T-helper 2 cell treated with Interferon-gamma antibody and Interleukin-4, amounts not matched to agents 100 ng/mL and 5 ng/mL, for 36 hours (primary cell): ENCODE results near the gene NKX2-3. TPM values are rescaled to one million over a fixed set of nuclear protein-coding genes. Genes with fewer than 3 reads are reported as not detected.

Source experiments
- intact Hi-C: fragments of 100-400 bp; cut with micrococcal nuclease; formaldehyde crosslinking; loops from one replicate; pipeline ENCODE4 v1.15.1; 2023
- total RNA-seq: library from RNA; stranded (reverse); gene quantifications from 2 replicates; pipeline ENCODE4 v1.2.3, GENCODE V29; 2022

NKX2-3 gene
- total RNA-seq, 1 donor from 2014 or later, result not detected

DNA sequence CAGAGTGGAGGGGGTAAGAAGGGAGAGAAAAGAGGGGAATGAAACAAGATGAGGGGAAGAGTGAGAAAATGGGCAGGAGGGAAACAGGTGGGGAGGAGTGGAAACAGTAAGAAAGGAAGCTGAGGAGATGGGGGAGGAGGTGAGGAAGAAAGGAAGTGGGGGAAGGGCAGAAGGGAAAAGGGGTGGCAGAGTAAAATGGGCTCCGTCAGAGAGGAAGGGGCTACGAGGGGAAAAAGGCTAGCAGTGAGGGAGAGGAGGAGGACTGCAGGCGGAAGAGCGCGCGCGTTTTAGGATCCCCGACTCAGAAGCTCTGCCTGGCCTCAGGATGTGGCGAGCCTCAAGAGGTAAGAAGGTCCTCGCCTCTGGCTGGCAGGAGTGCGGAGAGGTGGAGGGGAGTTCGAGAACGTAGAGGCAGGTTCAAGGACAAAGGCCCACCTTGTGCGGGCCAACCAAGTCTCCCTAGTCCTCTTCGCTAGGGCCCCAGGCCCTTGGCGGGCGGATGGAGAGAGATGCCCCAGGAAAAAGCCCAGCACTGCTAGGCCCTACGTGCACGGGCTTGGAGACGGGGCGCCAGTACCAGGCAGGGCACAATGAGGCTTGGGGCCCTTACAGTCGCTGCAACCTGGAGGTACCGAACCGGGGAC lies 5.8 kb upstream of the NKX2-3 start:
- intact Hi-C loops, result no loop called here

DNA sequence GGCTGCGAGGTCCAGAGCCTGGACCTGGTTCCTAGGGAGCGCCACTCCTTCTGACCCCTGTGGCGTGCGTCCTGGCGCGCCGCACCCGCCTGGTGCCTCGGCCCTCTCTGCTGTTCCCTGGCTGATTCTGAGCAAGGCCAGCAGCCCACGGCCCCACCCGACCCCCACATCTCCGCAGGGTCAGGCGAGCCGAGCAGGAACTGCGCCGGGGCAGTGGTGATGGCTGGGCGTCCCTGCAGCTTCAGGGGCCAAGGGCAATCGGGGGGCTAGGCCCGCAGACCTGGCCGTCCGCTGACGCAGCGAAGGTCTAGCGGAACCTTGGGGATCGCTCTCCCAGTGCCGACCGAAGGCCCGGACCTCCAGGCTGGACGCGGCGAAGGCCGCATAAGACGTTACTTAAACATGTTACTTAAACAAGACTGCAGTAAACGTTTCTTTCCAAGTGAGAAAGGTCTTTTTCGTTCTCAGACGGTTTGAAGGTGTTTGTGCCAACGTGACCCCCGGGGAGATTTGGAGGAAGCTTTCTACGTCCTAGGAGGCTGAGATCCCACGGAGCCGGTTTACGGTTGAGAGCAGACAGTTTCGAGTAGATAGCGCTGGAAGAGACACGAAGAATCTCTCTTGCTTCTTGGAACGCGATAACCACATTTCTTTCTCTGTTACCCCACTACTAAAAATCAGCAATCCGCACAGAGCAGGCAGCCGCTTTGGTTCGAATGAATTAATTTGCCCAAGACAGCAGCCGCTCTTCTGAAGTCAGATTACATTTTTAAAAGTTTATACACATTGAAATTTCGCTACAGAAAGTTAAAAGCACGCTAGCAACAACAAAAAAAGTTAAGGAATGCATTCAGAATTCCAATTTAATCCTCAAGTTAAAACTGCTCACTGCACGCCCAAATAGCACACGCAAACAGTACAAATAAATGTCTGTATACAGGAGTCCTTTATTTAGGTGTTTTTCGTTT lies 4.9 kb upstream of the NKX2-3 start:
- intact Hi-C loops, result no loop called here

DNA sequence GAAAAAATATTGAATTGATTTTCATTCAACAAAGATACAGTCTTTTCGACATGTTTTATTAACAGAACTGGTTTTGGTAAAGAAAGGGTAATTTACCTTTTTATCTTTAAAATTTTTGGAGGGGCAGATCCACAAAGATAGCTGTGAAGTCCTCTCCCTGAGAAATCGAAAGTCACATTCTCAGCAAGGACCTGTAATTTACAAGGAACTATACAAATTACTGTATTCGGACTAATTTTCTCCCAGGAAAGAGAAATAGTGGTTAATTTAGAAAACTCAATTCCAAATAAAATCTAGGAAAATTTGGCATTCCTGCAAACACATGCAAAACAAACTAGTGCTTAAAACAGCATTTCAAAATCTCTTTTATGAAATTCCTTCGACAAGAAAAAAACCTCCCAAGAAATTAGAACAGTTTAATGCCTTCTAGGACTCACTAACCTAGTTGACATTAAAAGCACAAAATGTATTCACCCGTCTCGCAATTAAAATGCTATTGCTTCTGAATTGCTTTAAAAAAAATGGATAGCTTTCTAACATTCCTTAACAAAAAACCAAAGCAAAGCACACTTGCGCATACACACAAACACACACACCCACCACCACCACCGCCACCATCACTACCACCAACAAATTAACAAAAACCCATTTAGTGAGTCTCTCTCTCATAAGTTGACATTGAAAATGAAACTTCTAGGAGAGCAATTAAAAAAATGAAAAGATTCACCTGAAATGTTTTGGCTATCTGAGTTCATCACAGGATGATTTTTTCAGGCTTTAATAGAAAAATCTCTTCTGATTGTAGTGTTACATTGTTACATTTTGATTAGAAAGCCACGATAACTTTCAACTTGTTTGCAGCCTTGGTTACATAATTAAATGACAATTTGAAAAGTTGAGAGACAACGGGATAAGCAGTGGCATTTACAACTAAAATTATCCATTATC lies 4.0 kb upstream of the NKX2-3 start:
- intact Hi-C loops, result no loop called here

DNA sequence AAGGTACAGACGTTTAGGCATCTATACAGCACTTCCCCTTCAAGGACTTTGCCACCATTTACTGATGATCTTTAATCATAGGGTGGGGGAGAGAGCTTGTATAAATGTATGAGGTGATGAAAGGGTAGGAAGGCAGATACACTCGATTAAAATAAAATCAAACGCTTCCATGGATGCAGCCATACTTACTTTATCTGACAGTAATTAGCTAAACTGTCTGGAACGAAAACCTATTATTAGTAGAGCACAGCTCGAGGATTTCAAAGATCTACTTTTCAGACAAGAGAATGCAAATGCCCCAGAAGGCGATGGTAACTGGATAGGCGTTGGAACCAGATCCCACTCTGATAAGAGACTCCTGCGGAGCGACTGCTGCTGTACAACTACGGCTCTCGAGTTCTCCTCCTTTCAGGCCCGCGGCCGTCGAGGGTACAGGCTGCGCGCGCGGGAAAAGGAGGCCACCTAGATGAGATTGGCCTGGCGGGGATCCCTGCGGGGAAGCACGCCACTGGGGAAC lies 3.1 kb upstream of the NKX2-3 start:
- intact Hi-C loops, result loop anchor here (10.0 kb wide), 2 partner anchors 1215 to 1695 kb away; partner anchors contain the start of genes LBX1 and PAX2

DNA sequence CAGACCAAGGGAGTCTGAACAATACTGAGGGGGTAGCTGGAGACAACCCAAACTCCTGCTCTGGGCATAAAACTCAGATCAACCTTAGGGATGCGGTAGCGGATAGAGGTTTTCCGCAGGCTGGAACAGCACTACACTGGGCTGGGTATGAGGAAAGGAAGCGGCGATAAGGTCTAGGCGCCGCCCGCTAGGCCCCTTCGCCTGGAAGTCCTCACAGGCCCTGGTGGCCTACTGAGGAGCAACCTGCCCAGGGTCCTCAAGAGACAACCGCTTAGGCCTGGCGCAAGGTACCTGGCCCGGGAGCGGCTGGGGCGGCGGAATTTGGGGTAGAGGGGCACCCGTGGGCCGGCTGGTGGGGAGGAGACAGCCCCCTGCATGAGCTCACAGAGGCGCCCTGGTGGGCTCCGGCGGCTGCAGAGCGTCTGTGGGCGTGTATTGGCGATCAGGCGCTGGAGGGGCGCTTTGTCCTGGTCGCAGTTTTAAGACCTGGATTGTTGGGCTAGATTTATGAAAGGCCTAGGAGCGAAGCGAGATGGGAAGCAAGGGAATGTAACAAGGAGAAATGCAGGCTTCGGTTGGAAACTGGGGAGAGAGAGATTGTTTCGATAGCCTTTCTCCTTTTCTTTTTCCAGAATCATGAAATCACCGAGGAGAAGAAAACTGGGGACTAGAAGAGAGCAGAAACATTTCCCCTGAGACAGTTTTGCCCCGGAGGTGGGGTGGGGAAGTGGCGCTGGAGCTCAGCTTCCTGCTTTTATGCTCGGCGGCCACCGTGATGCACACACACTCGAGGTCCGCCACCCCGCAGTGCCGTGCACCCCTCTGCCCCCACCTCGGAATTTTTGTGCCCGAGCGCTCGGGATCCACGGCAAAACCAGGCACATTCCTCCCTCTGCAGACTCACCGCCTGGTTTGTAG lies 2.4 kb upstream of the NKX2-3 start:
- intact Hi-C loops, result loop anchor here (10.0 kb wide), 2 partner anchors 1214 to 1694 kb away; partner anchors contain the start of genes LBX1 and PAX2

DNA sequence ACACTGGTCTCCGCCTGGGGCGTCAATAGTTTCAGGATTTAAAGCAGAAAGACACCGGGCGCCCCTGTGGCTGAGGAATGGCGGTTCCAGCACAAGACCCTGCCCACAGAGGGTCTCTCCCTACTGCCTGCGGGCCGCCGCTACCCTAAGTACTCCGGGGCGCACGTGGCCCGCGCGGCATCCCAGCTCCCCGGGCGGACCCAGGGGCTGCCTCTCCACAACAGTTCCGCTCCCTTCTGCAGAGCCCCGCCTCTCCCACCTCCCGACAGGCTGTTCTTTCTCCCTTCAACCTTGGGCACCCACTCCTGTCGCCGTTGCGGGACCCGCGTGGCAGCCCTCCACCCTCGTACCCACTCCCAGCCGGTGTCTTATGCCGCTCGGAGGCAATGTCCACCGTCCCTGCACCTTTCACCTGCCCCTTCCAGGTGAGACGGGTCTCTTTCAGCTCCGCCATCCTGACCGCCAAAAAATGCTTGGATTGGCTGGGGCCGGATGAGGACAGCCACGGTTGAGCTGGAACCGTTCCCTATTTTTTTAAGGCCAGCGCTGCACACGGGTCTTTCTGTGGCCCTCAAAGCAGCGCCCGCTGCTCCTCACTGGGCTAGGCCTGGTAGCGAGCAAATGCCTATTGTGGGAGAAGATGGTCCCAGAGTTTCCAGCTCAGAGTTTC lies 1.6 kb upstream of the NKX2-3 start:
- intact Hi-C loops, result loop anchor here (10.0 kb wide), 2 partner anchors 1214 to 1694 kb away; partner anchors contain the start of genes LBX1 and PAX2

DNA sequence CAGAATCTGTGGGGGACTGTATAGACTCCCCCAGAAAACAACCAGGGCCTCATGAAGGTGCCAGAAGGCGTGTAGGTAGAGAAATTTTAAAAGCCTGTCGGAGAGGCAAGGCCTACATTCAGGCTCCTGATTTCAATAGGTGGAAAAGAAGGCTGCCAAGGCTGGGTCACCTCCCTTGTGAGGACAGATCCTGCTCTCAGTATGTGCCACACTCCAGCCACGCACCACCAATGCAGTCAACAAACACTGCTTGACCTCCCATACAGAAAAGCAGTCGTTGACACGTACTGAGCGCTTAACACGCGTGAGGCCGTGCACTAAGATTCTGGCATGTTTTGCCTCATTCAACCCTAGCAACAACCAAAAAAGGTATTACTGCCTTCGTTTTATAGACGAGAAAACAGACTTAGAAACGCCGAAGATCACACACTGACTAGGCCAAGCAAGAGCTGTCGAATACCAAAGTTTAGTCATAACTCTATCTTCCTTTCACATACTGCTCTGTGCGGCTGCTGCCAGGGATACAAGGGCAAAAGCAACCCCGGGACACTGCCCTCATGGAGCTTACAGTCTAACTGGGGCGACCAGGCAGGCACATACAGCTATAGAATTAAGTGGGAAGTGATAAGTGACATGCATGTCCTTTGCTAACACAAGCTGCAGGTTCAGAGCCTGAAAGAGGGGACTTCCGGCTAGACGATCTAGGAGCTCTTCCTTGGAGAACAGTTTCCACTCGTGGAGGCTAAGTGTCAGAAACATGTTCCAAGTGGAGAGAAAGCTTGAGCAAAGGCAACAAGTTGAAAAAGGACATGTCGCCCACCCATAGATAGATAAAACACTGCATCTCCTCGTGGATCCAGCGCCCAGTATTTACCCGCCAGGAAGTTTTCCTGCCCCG lies 797 bp upstream of the NKX2-3 start:
- intact Hi-C loops, result loop anchor here (10.0 kb wide), 2 partner anchors 1213 to 1693 kb away; partner anchors contain the start of genes LBX1 and PAX2

DNA sequence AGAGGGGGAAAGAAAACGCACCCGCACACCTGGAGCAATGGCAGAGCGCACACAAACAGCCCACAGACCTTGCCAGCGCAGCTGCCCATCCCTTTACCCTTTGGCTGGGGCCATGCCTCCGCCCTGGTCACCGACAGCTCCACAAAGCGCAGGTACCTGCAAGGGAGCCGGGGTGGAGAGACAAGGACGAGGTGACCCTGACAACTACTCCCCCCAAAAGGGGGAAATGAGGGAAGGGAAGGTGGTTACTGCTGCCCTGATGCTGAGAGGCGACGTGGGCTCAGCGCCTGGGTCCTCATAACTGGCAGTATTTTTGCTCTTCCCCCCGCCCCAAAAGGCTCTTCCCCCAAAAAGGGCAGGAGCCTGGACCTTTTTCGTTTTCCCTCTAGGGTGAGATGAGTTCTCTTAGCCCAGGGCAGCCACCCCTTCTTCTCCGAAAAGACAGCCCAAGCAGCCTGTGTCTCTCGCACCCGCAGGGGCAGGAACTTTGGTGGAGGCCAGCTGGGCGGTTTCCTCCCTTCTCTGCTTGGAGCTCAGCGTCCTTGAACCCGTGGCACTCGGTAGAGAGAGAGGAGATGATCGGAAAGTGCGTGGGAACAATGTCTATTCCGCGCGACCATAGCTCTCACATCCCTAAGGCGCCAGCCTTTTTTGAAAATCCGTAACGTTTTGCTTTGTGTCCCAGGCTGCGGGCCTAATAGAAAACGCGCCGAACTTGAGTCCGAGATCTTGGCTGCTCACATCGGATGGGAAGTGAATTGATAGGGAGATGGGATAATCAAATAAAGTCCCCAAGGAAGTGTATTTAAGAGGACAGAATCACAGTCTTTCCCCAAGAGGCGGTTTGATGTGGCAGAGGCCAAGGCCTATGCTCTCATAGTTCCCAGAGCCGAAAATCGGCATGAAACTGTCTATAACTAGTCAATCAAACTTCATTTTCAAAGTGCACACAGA lies 1.0 kb downstream of the NKX2-3 start:
- intact Hi-C loops, result loop anchor here (10.0 kb wide), 2 partner anchors 1211 to 1691 kb away; partner anchors contain the start of genes LBX1 and PAX2

DNA sequence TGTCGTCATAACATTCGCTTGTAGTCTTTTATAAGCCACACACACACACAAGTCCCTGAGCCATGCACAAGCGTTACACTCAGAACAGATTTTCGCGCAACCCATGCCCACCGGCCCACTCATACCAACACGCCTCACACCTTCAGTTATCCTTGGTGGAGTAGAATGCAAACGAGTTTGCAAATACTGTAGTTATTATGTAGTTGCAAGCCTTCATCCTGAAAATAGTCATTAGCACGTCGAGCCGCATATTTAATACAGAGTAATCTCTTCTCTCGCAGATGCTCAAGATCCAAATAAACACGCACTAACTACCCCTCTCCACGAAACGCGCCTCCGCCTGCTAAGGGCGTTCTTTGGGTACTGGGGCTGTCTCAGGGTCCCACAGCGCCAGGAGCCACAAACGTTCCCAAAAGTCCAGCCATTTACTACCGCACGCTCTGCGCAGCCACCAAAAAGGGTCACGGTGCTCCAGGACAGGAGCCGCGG lies 1.8 kb downstream of the NKX2-3 start:
- intact Hi-C loops, result loop anchor here (10.0 kb wide), 2 partner anchors 1210 to 1690 kb away; partner anchors contain the start of genes LBX1 and PAX2

DNA sequence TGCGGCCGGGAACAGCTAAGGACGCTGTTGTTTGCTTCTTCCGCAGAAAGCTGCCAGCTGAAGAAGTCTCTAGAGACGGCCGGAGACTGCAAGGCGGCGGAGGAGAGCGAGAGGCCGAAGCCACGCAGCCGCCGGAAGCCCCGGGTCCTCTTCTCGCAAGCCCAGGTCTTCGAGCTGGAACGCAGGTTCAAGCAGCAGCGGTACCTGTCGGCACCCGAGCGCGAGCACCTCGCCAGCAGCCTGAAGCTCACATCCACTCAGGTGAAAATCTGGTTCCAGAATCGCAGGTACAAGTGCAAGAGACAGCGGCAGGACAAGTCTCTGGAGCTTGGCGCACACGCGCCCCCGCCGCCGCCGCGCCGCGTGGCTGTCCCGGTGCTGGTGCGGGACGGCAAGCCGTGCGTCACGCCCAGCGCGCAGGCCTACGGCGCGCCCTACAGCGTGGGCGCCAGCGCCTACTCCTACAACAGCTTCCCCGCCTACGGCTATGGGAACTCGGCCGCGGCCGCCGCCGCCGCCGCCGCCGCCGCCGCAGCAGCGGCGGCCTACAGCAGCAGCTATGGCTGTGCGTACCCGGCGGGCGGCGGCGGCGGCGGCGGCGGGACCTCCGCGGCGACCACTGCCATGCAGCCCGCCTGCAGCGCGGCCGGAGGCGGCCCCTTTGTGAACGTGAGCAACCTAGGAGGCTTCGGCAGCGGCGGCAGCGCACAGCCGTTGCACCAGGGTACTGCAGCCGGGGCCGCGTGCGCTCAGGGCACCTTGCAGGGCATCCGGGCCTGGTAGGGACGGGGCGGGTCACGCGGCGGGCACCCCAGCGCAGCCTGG lies 2.4 kb downstream of the NKX2-3 start:
- intact Hi-C loops, result loop anchor here (5.0 to 10.0 kb wide), 5 partner anchors 103 to 1690 kb away; partner anchors contain the start of genes GOT1, HPSE2, LBX1 and PAX2

DNA sequence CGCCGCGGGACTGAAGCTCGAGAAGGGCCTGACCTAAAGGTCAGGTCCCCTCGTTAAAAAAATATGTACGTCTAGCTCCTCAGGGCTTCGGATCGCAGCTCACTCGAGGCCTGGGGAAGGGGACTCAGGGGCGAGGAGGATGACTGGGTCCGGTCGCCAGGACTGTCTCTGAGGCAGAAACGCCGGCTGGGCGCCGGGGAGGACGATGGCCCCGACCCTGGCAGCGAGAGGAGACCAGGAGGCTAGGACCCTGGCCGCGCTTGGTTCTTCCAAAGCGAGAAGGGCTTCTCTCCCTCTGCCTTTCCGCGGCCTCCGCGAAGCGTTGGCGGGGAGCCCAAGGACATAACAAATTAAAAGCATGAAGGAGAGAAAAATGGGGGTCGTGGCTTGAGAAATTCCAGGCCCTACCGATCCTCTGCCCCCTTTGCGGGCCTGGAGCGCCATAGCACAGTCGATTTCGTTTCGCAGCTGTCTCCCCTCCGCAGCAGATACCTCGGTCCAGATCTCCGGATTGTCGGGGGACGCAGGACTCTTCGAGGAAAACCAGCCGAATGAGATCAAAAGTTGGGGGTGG lies 3.1 kb downstream of the NKX2-3 start:
- intact Hi-C loops, result loop anchor here (5.0 to 10.0 kb wide), 5 partner anchors 104 to 1689 kb away; partner anchors contain the start of genes GOT1, HPSE2, LBX1 and PAX2

DNA sequence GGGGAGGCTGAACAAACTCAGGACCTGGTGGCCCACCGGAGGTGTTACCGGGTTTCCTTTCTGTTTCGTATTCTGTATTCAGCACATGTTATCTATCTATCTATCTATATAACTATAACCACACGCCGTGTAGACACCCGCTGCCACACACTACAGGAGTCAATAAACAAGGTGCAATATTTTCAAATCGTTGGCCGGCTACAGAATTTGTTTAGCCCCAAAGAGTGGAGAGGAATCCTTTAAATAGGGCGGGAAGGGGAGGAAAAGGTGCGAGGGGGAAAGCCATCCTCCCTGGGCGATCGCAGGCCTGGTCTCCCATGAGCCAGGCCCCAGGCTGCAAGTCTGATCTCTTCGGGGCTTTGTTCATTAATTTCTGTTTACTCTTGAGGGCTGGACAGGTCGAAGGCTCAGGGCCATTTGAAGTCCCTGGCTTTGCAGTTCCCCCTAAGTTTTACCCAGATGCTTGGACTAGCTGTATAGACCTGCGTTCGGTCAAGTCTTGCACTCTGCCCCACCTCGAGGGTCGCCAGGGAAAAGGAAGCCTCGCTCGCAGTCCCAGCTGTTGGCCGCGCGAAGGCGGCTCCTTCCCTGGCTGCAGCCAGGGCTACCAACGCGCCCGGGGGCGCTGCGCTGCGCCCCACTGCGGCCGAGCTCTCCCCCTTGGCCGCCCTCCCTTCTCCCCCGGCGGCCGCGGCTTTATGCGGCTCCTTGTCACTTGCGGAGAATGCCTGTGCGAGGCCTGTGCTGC lies 3.8 kb downstream of the NKX2-3 start:
- intact Hi-C loops, result loop anchor here (5.0 to 10.0 kb wide), 5 partner anchors 104 to 1688 kb away; partner anchors contain the start of genes GOT1, HPSE2, LBX1 and PAX2

DNA sequence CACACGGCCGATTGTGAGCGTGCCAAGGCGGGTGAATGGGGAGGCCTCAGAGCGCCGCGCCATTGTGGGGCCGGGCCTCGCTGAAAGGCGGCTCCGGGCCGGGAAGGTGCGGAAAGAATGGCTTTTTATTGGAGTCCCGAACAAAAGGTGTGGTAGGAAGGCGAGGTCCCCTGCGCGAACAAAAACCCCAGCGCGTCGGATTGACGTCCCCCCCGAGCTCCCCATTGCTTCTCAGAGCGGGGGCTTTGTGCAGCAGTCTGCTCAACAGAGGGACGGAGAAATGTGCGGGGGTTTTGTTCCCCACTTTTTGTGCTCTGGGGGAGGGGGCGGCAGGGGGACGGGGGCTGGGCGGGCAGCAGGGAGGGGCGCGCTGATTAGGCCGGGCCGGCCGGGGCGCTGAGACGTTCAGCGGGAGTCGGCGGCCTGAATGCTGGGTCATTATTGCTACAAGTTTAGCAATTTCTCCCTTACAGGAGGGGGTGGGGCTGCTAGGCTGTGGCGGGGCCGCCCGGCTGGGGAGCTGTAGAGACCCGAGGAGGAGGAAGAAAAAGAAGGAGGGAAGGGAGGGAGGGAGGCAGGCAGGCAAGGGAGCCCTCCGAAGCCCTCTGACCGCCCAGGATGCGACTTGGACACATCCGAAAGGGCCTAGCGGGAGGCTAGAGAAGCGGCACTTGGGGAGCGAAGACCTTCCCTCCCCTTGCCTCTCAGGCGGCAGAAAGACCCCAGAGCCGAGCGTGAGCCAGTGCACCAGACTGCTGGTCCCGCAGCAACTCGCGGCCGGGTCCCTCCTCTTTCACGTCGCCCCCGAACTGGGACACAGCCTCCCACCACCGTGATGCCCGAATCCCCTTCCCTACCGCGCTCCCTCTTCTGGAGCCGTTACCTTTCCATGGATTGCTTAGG lies 4.6 kb downstream of the NKX2-3 start:
- intact Hi-C loops, result loop anchor here (5.0 to 10.0 kb wide), 5 partner anchors 105 to 1687 kb away; partner anchors contain the start of genes GOT1, HPSE2, LBX1 and PAX2
